GM18517 (cell line): ENCODE results near the gene CEP19.
"Not testable (repeated sequence)": the region's sequence is repeated elsewhere in the genome, so short reads cannot be mapped to it uniquely, and the experiment has no call there.

Experiments
- ATAC-seq: cut with Tn5 transposase; IDR thresholded peaks from one replicate; pipeline ENCODE4 v1.9.1; 2021; ENCODE audit warnings: mild to moderate bottlenecking, moderate library complexity; ENCODE audit not compliant: unreplicated experiment

The CEP19 gene

GRCh38 chr3:196711838-196712513 is at the start of gene CEP19, which contains the start of gene PIGX:
Gene CEP19 (minus strand): TSS chr3:196712250. CDS start chr3:196708657, 3,593 bp downstream.
Gene PIGX (plus strand): TSS chr3:196712377.
- peak; percentile 63 for ATAC-seq

- ATAC-seq: no peak
Observed at GRCh38 chr3:196757876-196758739, 46.1 kb upstream of the CEP19 start.

GRCh38 chr3:196756732-196757131 is 44.7 kb upstream of the CEP19 start:
- no peak for ATAC-seq

GRCh38 chr3:196754091-196754981 is 42.3 kb upstream of the CEP19 start:
- no peak for ATAC-seq

GRCh38 chr3:196753201-196753600 is 41.2 kb upstream of the CEP19 start:
- ATAC-seq: no peak

- ATAC-seq: no peak
Observed at GRCh38 chr3:196749125-196749524, 37.1 kb upstream of the CEP19 start.

GRCh38 chr3:196743569-196743968 is 31.5 kb upstream of the CEP19 start:
- ATAC-seq: not testable (repeated sequence)

- ATAC-seq: no peak
Observed at GRCh38 chr3:196741249-196741889, 29.3 kb upstream of the CEP19 start.

- ATAC-seq: no peak
Observed at GRCh38 chr3:196740481-196741248, 28.6 kb upstream of the CEP19 start.

GRCh38 chr3:196739671-196740480 is 27.8 kb upstream of the CEP19 start, which contains the start of gene PAK2:
Gene PAK2 (plus strand): TSS chr3:196739857. CDS start chr3:196782647, 42,790 bp downstream.
- ATAC-seq: peak; percentile 75

GRCh38 chr3:196737655-196738054 is 25.6 kb upstream of the CEP19 start:
- no peak for ATAC-seq

- ATAC-seq: no peak
Observed at GRCh38 chr3:196736670-196737374, 24.8 kb upstream of the CEP19 start.

GRCh38 chr3:196735751-196736150 is 23.7 kb upstream of the CEP19 start:
- ATAC-seq: no peak

GRCh38 chr3:196726788-196727675 is 15.0 kb upstream of the CEP19 start:
- ATAC-seq: no peak

GRCh38 chr3:196721097-196721496 is 9.0 kb upstream of the CEP19 start:
- no peak for ATAC-seq

- peak; percentile 54 for ATAC-seq
Observed at GRCh38 chr3:196717162-196717561, 5.1 kb upstream of the CEP19 start.
